ENCODE results near the gene PPP1R12B.
"Not testable (repeated sequence)": the region's sequence is repeated elsewhere in the genome, so short reads cannot be mapped to it uniquely, and the experiment has no call there.

DNA sequence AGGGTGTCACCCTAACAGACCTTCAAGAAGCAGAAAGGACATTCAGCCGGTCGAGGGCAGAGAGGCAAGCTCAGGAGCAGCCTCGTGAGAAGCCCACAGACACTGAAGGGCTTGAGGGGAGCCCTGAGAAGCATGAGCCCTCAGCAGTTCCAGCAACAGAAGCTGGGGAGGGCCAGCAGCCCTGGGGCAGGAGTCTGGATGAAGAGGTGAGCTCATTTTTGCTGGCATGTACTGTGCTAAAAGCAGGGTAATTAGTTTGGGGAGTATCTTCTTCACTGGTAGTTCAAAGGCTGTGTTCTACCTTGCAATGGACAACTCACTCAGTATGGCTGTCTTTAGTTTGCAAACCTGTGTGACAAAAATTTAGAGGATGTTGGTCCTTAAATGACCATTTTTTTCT lies 144.6 kb downstream of the PPP1R12B start:
- TF ChIP-seq, protein P1, sequence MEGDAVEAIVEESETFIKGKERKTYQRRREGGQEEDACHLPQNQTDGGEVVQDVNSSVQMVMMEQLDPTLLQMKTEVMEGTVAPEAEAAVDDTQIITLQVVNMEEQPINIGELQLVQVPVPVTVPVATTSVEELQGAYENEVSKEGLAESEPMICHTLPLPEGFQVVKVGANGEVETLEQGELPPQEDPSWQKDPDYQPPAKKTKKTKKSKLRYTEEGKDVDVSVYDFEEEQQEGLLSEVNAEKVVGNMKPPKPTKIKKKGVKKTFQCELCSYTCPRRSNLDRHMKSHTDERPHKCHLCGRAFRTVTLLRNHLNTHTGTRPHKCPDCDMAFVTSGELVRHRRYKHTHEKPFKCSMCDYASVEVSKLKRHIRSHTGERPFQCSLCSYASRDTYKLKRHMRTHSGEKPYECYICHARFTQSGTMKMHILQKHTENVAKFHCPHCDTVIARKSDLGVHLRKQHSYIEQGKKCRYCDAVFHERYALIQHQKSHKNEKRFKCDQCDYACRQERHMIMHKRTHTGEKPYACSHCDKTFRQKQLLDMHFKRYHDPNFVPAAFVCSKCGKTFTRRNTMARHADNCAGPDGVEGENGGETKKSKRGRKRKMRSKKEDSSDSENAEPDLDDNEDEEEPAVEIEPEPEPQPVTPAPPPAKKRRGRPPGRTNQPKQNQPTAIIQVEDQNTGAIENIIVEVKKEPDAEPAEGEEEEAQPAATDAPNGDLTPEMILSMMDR (IDR thresholded peaks at IDR 0.05) = not testable (repeated sequence)
- not testable (repeated sequence) for TF ChIP-seq POLR2A, EP300, POLR2AphosphoS5 (IDR thresholded peaks at IDR 0.05)

Measured in gastroesophageal sphincter (tissue), 3 donors.